K562 (cell line): ENCODE results near the gene TMEM218. TPM values are rescaled to one million over a fixed set of nuclear protein-coding genes. Genes with fewer than 3 reads are reported as not detected.
A peak's percentile ranks its signal among the peaks of the same experiment; 100 is the strongest.

Source experiments
- ADNP ChIP-seq: fragments of 200-800 bp; sonication (Bioruptor generic); IDR thresholded peaks from 2 replicates; pipeline ENCODE4 v1.6.1; 2016; ENCODE audit warnings: missing genetic modification characterization, missing compliant biosample characterization
- CHCHD3 ChIP-seq: fragments of 250-450 bp; sonication (Bioruptor Pico); IDR thresholded peaks from 2 replicates; pipeline ENCODE4 v2.1.2; 2022; ENCODE audit warnings: mild to moderate bottlenecking
- EP400 ChIP-seq: fragments of 450-650 bp; IDR thresholded peaks from 2 replicates; pipeline ENCODE4 v1.6.1; 2017; ENCODE audit warnings: antibody characterized with exemption, mild to moderate bottlenecking, moderate library complexity
- HMBOX1 ChIP-seq: sonication (generic); IDR thresholded peaks from 2 replicates; pipeline ENCODE4 v1.6.1; 2016
- ILF3 ChIP-seq: fragments of 450-650 bp; IDR thresholded peaks from 2 replicates; pipeline ENCODE4 v1.6.1; 2018; ENCODE audit warnings: antibody characterized with exemption, mild to moderate bottlenecking, moderate library complexity, borderline replicate concordance
- MCM7 ChIP-seq, 2 experiments: fragments of 450-650 bp; IDR thresholded peaks; 2 replicates each; pipeline ENCODE4 v1.6.1; 2016 to 2018
- MTF1 ChIP-seq: fragments of 250-450 bp; sonication (Bioruptor Pico); IDR thresholded peaks from 2 replicates; pipeline ENCODE4 v1.9.0; 2021; ENCODE audit warnings: moderate library complexity, mild to moderate bottlenecking, inconsistent platforms, borderline replicate concordance
- NCOR1 ChIP-seq: fragments of 450-650 bp; IDR thresholded peaks from 2 replicates; pipeline ENCODE4 v1.6.1; 2016; ENCODE audit warnings: mild to moderate bottlenecking, moderate library complexity
- POLR2AphosphoS2 ChIP-seq: IDR thresholded peaks from 2 replicates; pipeline ENCODE4 v1.6.1; 2012; ENCODE audit warnings: low read length, improper control_type of control experiment
- SRSF3 ChIP-seq: fragments of 200-400 bp; formaldehyde crosslinking; IDR thresholded peaks from 2 replicates; pipeline ENCODE4 v1.6.1; 2016; ENCODE audit warnings: mild to moderate bottlenecking, low read length, moderate library complexity; ENCODE audit not compliant: insufficient read depth
- TAL1 ChIP-seq: fragments of 450-650 bp; IDR thresholded peaks from 2 replicates; pipeline ENCODE4 v1.6.1; 2016; ENCODE audit warnings: mild to moderate bottlenecking
- TCF3 ChIP-seq: sonication (generic); formaldehyde crosslinking; IDR thresholded peaks from 2 replicates; pipeline ENCODE4 v1.4.0; 2020; ENCODE audit warnings: mild to moderate bottlenecking, missing genetic modification reagents
- ZBTB11 ChIP-seq, 3 experiments: fragments of 200-800 bp in 1 of 3; fragments of 250-450 bp in 1 of 3; fragments of 450-650 bp in 1 of 3; sonication (Bioruptor Pico) in 1 of 3; sonication (Bioruptor generic) in 1 of 3; formaldehyde crosslinking in 1 of 3; IDR thresholded peaks; 2 replicates each; pipeline versions ENCODE4 v1.6.1 to v1.8.0; 2016 to 2022; ENCODE audit warnings: mild to moderate bottlenecking in 2 of 3, missing genetic modification characterization in 2 of 3, missing compliant biosample characterization in 1 of 3, moderate library complexity in 1 of 3
- ZKSCAN3 ChIP-seq: fragments of 250-450 bp; sonication (Bioruptor Pico); IDR thresholded peaks from 2 replicates; pipeline ENCODE4 v1.4.0; 2020
- ZNF589 ChIP-seq: fragments of 200-800 bp; sonication (Bioruptor generic); IDR thresholded peaks from 2 replicates; pipeline ENCODE4 v1.6.1; 2016; ENCODE audit warnings: low read depth, missing genetic modification characterization, missing compliant biosample characterization
- polyA plus RNA-seq, 8 experiments: library from polyadenylated mRNA; depleted of rRNA in 4 of 8; stranded (reverse) in 5 of 8; unstranded in 3 of 8; fragments of >200 nt; fragmentation: Nextera tagmentation in 2 of 8; fragmentation: Illumina TruSeq in 1 of 8; extraction: Ambion mirVana in 2 of 8; extraction: Trizol in 1 of 8; gene quantifications; 2 replicates each; pipeline versions ENCODE4 v1.2.1 to v1.2.3, GENCODE V29; 2011 to 2014; ENCODE audit warnings: inconsistent platforms in 1 of 8, missing spikeins in 1 of 8
- total RNA-seq, 7 experiments: library from RNA; depleted of rRNA in 6 of 7; stranded (reverse); fragments of >200 nt in 6 of 7; fragmentation: Illumina TruSeq in 2 of 7; extraction: Trizol in 2 of 7; gene quantifications; 2 replicates each; pipeline versions ENCODE4 v1.2.1 to v1.2.3, GENCODE V29; 2011 to 2021; ENCODE audit warnings: low replicate concordance in 1 of 7
- TF ChIP-seq, protein P1 (sequence below), 2 experiments: IDR thresholded peaks in 1 of 2; conservative IDR thresholded peaks in 1 of 2; 2 replicates each; pipeline ENCODE4 v1.6.1; 2016; ENCODE audit warnings: low read depth in 2 of 2, mild to moderate bottlenecking in 1 of 2, missing compliant biosample characterization in 1 of 2, missing genetic modification characterization in 1 of 2, moderate library complexity in 1 of 2
- TF ChIP-seq, protein P2 (sequence below): fragments of 250-450 bp; sonication (Bioruptor Pico); IDR thresholded peaks from 2 replicates; pipeline ENCODE4 v1.9.0; 2021; ENCODE audit warnings: mild to moderate bottlenecking
- TF ChIP-seq, protein P3 (sequence below): fragments of 250-450 bp; sonication (Bioruptor Pico); IDR thresholded peaks from 2 replicates; pipeline ENCODE4 v1.8.0; 2021; ENCODE audit warnings: moderate library complexity, mild to moderate bottlenecking, inconsistent platforms

The TMEM218 gene
- total and polyA plus RNA-seq, 9 of the 15 experiments (the other 6 are each of a cell fraction or from before 2014, with no cell fraction given), result 13.4 to 32.2 (median 25.4) TPM

GRCh38 chr11:125069008-125069407, 42.4 kb downstream of the TMEM218 start (continued):
- TF ChIP-seq ZBTB11 (CRISPR knock-in tag; IDR thresholded peaks at IDR 0.05) (no peak), EP400 (peak; percentile 39; the same call in 1 of the 2 replicates), ADNP (tag) (peak; percentile 65; the same call in 1 of the 2 replicates), ZKSCAN3 (CRISPR knock-in tag) (no peak), ILF3 (no peak), ZNF589 (CRISPR knock-in tag) (no peak), NCOR1 (peak; percentile 63), TCF3 (CRISPR knock-in tag) (peak; percentile 25; the same call in 1 of the 2 replicates), SRSF3 (no peak), POLR2AphosphoS2 (no peak), MCM7 (IDR thresholded peaks at IDR 0.05) (no peak), MTF1 (CRISPR knock-in tag) (no peak), TAL1 (no peak), CHCHD3 (CRISPR knock-in tag) (no peak), HMBOX1 (peak; percentile 56; the same call in 1 of the 2 replicates)
- TF ChIP-seq, protein P1, sequence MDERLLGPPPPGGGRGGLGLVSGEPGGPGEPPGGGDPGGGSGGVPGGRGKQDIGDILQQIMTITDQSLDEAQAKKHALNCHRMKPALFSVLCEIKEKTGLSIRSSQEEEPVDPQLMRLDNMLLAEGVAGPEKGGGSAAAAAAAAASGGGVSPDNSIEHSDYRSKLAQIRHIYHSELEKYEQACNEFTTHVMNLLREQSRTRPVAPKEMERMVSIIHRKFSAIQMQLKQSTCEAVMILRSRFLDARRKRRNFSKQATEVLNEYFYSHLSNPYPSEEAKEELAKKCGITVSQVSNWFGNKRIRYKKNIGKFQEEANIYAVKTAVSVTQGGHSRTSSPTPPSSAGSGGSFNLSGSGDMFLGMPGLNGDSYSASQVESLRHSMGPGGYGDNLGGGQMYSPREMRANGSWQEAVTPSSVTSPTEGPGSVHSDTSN (CRISPR knock-in tag; IDR thresholded peaks at IDR 0.05; ENCODE audit: low read depth), result no peak
- TF ChIP-seq, protein P1 (tag; conservative IDR thresholded peaks at IDR 0.05; ENCODE audit: low read depth), result 0 out of 2 replicates have a peak, but pooled peaks have one; percentile 24
- TF ChIP-seq, protein P2, sequence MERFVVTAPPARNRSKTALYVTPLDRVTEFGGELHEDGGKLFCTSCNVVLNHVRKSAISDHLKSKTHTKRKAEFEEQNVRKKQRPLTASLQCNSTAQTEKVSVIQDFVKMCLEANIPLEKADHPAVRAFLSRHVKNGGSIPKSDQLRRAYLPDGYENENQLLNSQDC (CRISPR knock-in tag), result no peak
- TF ChIP-seq, protein P3, sequence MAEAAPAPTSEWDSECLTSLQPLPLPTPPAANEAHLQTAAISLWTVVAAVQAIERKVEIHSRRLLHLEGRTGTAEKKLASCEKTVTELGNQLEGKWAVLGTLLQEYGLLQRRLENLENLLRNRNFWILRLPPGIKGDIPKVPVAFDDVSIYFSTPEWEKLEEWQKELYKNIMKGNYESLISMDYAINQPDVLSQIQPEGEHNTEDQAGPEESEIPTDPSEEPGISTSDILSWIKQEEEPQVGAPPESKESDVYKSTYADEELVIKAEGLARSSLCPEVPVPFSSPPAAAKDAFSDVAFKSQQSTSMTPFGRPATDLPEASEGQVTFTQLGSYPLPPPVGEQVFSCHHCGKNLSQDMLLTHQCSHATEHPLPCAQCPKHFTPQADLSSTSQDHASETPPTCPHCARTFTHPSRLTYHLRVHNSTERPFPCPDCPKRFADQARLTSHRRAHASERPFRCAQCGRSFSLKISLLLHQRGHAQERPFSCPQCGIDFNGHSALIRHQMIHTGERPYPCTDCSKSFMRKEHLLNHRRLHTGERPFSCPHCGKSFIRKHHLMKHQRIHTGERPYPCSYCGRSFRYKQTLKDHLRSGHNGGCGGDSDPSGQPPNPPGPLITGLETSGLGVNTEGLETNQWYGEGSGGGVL (CRISPR knock-in tag), result no peak
